H1 (cell line): ENCODE results near the gene CIRBP. TPM values are rescaled to one million over a fixed set of nuclear protein-coding genes. Genes with fewer than 3 reads are reported as not detected.

Experiments used
- CTCF ChIA-PET: fragments of 300-600 bp; sonication (Branson Sonifier 250); formaldehyde crosslinking; loops from one replicate; lab custom pipeline; 2021; ENCODE audit not compliant: partially characterized antibody; lab: Charles Lee
- POLR2A ChIA-PET: fragments of 300-600 bp; sonication (Branson Sonifier 250); formaldehyde crosslinking; loops from one replicate; lab custom pipeline; 2021; ENCODE audit warnings: inconsistent platforms; ENCODE audit not compliant: partially characterized antibody; lab: Charles Lee
- DNase-seq, 2 experiments: peaks; one replicate each; pipeline versions ENCODE4 v3.0.0 to v3.0.0-alpha.2; 2010 to 2022; ENCODE audit warnings: low spot score in 2 of 2, low read depth in 1 of 2, mixed read lengths in 1 of 2
- FAIRE-seq: peaks from 2 replicates; lab custom pipeline; 2011; peaks lifted over from hg19 to GRCh38; lab: Jason Lieb, UNC
- H2AFZ ChIP-seq: 2 replicates; pipeline ENCODE4 v1.8.1; 2012; ENCODE audit warnings: low read length, inconsistent platforms
- H2AK5ac ChIP-seq: 2 replicates; pipeline ENCODE4 v1.6.1; 2013; ENCODE audit warnings: low read depth, low read length
- H2BK120ac ChIP-seq: replicated peaks from 2 replicates; pipeline ENCODE3; 2013; ENCODE audit warnings: low read depth, low read length, inconsistent platforms
- H2BK12ac ChIP-seq: 2 replicates; pipeline ENCODE4 v1.6.1; 2013; ENCODE audit warnings: low read depth, low read length
- H2BK15ac ChIP-seq: 2 replicates; pipeline ENCODE4 v1.6.1; 2013; ENCODE audit warnings: low read length
- H2BK20ac ChIP-seq: 2 replicates; pipeline ENCODE4 v1.6.1; 2013; ENCODE audit warnings: low read length
- H2BK5ac ChIP-seq: 2 replicates; pipeline ENCODE4 v1.6.1; 2013; ENCODE audit warnings: low read depth, low read length
- H3K14ac ChIP-seq: 2 replicates; pipeline ENCODE4 v1.6.1; 2013; ENCODE audit warnings: inconsistent platforms; ENCODE audit not compliant: insufficient read length
- H3K18ac ChIP-seq: 2 replicates; pipeline ENCODE4 v1.6.1; 2013; ENCODE audit warnings: low read length; ENCODE audit errors: extremely low read depth
- H3K23ac ChIP-seq: 2 replicates; pipeline ENCODE4 v1.6.1; 2013; ENCODE audit warnings: inconsistent platforms; ENCODE audit not compliant: insufficient read length
- H3K23me2 ChIP-seq: 2 replicates; pipeline ENCODE4 v1.6.1; 2013; ENCODE audit warnings: low read depth, low read length
- H3K27ac ChIP-seq: 2 replicates; pipeline ENCODE4 v1.6.1; 2011; ENCODE audit warnings: low read depth, low read length, inconsistent platforms
- H3K27me3 ChIP-seq, 4 experiments: replicated peaks in 1 of 4; 1 replicate in 1 of 4; 2 replicates in 3 of 4; pipeline versions ENCODE4 v1.6.1 to v1.8.1; 2011 to 2013; ENCODE audit warnings: low read length in 3 of 4, mild to moderate bottlenecking in 3 of 4, inconsistent platforms in 2 of 4, mixed read lengths in 2 of 4, moderate library complexity in 1 of 4; ENCODE audit not compliant: control insufficient read depth in 3 of 4, insufficient read depth in 3 of 4; ENCODE audit errors: extremely low read depth in 1 of 4
- H3K36me3 ChIP-seq, 4 experiments: 2 replicates each; pipeline versions ENCODE4 v1.6.1 to v1.8.1; 2011 to 2013; ENCODE audit warnings: mild to moderate bottlenecking in 4 of 4, low read length in 3 of 4, moderate library complexity in 2 of 4, control low read depth in 1 of 4, inconsistent platforms in 1 of 4; ENCODE audit not compliant: insufficient read depth in 4 of 4, control insufficient read depth in 2 of 4
- H3K4ac ChIP-seq: replicated peaks from 2 replicates; pipeline ENCODE3; 2013; ENCODE audit warnings: low read length, low read depth, mixed read lengths, inconsistent platforms; ENCODE audit not compliant: insufficient read length
- H3K4me1 ChIP-seq, 4 experiments: replicated peaks in 1 of 4; 1 replicate in 1 of 4; 2 replicates in 3 of 4; pipeline versions ENCODE4 v1.6.1 to v1.8.1; 2011 to 2013; ENCODE audit warnings: low read length in 3 of 4, inconsistent platforms in 2 of 4, mixed read lengths in 1 of 4; ENCODE audit not compliant: insufficient read depth in 4 of 4, control insufficient read depth in 3 of 4
- H3K4me2 ChIP-seq, 2 experiments: 2 replicates each; pipeline versions ENCODE4 v1.6.1 to v1.8.1; 2011 to 2013; ENCODE audit warnings: low read depth in 2 of 2, low read length in 2 of 2, control low read depth in 1 of 2, inconsistent platforms in 1 of 2, mild to moderate bottlenecking in 1 of 2; ENCODE audit not compliant: insufficient read depth in 1 of 2
- H3K4me3 ChIP-seq, 4 experiments: fragments of 200-600, 300-600 bp in 1 of 4; sonication (generic), shearing (Covaris generic), sonication (Bioruptor Twin) in 1 of 4; 2 replicates each; pipeline versions ENCODE4 v1.5.1 to v1.8.1; 2011 to 2016; ENCODE audit warnings: low read length in 4 of 4, low read depth in 3 of 4, control low read depth in 2 of 4, inconsistent platforms in 2 of 4, mild to moderate bottlenecking in 2 of 4, mixed read lengths in 1 of 4, moderate library complexity in 1 of 4; ENCODE audit not compliant: insufficient read depth in 2 of 4; ENCODE audit errors: extremely low read depth in 1 of 4
- H3K56ac ChIP-seq: replicated peaks from 2 replicates; pipeline ENCODE3; 2013; ENCODE audit warnings: low read depth, mild to moderate bottlenecking, mixed read lengths, low read length, inconsistent platforms; ENCODE audit not compliant: insufficient read length
- H3K79me1 ChIP-seq: 2 replicates; pipeline ENCODE4 v1.6.1; 2013; ENCODE audit warnings: low read depth, low read length, control low read depth
- H3K79me2 ChIP-seq, 2 experiments: 2 replicates each; pipeline versions ENCODE4 v1.6.1 to v1.8.1; 2012 to 2013; ENCODE audit warnings: low read length in 2 of 2, mild to moderate bottlenecking in 2 of 2, inconsistent platforms in 1 of 2; ENCODE audit not compliant: insufficient read depth in 2 of 2, control insufficient read depth in 1 of 2
- H3K9ac ChIP-seq, 4 experiments: replicated peaks in 1 of 4; 1 replicate in 1 of 4; 2 replicates in 3 of 4; pipeline versions ENCODE4 v1.6.1 to v1.8.1; 2011 to 2013; ENCODE audit warnings: low read depth in 3 of 4, low read length in 3 of 4, control low read depth in 2 of 4, mild to moderate bottlenecking in 2 of 4, moderate library complexity in 2 of 4, inconsistent platforms in 1 of 4; ENCODE audit errors: extremely low read depth in 1 of 4
- H3K9me3 ChIP-seq, 2 experiments: 2 replicates each; pipeline versions ENCODE4 v1.6.1 to v1.8.1; 2012 to 2013; ENCODE audit warnings: mild to moderate bottlenecking in 2 of 2, moderate library complexity in 2 of 2, control low read depth in 1 of 2, inconsistent platforms in 1 of 2, low read depth in 1 of 2, low read length in 1 of 2, mixed read lengths in 1 of 2; ENCODE audit not compliant: insufficient read depth in 2 of 2
- H4K20me1 ChIP-seq, 2 experiments: replicated peaks in 1 of 2; 2 replicates each; pipeline versions ENCODE3 to v1.8.1; 2011 to 2013; ENCODE audit warnings: inconsistent platforms in 2 of 2, low read length in 2 of 2, mild to moderate bottlenecking in 1 of 2; ENCODE audit not compliant: insufficient read depth in 2 of 2, control insufficient read depth in 1 of 2
- H4K5ac ChIP-seq: 2 replicates; pipeline ENCODE4 v1.6.1; 2013; ENCODE audit warnings: low read length, low read depth, mixed read lengths, inconsistent platforms; ENCODE audit not compliant: insufficient read length
- H4K8ac ChIP-seq: 2 replicates; pipeline ENCODE4 v1.8.0; 2013; ENCODE audit warnings: mild to moderate bottlenecking, moderate library complexity, low read length, inconsistent platforms; ENCODE audit not compliant: insufficient read depth; ENCODE audit errors: extremely low read depth
- H4K91ac ChIP-seq: replicated peaks from 2 replicates; pipeline ENCODE3; 2013; ENCODE audit warnings: low read length, mixed read lengths, inconsistent platforms; ENCODE audit not compliant: insufficient read length
- GABPA ChIP-seq: IDR thresholded peaks from 2 replicates; pipeline ENCODE4 v1.6.1; 2011; ENCODE audit warnings: mild to moderate bottlenecking, low read length, moderate library complexity, borderline replicate concordance; ENCODE audit not compliant: insufficient read depth
- JUND ChIP-seq: IDR thresholded peaks from 2 replicates; pipeline ENCODE4 v1.6.1; 2011; ENCODE audit warnings: mild to moderate bottlenecking, improper control_type of control experiment, low read length
- MAFK ChIP-seq: IDR thresholded peaks from 2 replicates; pipeline ENCODE4 v1.6.1; 2012; ENCODE audit warnings: low read depth, mild to moderate bottlenecking, improper control_type of control experiment, low read length
- NRF1 ChIP-seq: IDR thresholded peaks from 2 replicates; pipeline ENCODE4 v1.6.1; 2011; ENCODE audit warnings: mild to moderate bottlenecking, low read depth, low read length, improper control_type of control experiment
- SAP30 ChIP-seq: fragments of 300-600 bp; sonication (generic); IDR thresholded peaks from 2 replicates; pipeline ENCODE4 v1.7.1; 2012; ENCODE audit warnings: low read length, moderate library complexity, mild to moderate bottlenecking, inconsistent platforms; ENCODE audit not compliant: insufficient read depth, insufficient replicate concordance
- SIN3A ChIP-seq, 2 experiments: IDR thresholded peaks in 1 of 2; conservative IDR thresholded peaks in 1 of 2; 2 replicates each; pipeline ENCODE4 v1.6.1; 2011 to 2012; ENCODE audit warnings: low read length in 2 of 2, improper control_type of control experiment in 1 of 2, low read depth in 1 of 2, mild to moderate bottlenecking in 1 of 2
- TAF7 ChIP-seq: optimal IDR thresholded peaks from 2 replicates; pipeline ENCODE3; 2011; ENCODE audit warnings: low read depth, mild to moderate bottlenecking, inconsistent platforms, low read length, moderate library complexity, borderline replicate concordance
- WGBS, 2 experiments: shearing (Covaris generic) in 1 of 2; methylation state at CpG; one replicate each; pipeline versions ENCODE4 v1.1.6 to v1.1.7; 2013 to 2015; ENCODE audit warnings: low lambda C conversion rate in 2 of 2, mixed read lengths in 2 of 2, inconsistent platforms in 1 of 2, low coverage in 1 of 2, missing lambda C conversion rate in 1 of 2; ENCODE audit not compliant: insufficient replicate concordance in 2 of 2, insufficient coverage in 1 of 2, insufficient read length in 1 of 2; ENCODE audit errors: extremely low coverage in 1 of 2, missing lambda C conversion rate in 1 of 2; 5-methylcytosine and 5-hydroxymethylcytosine counted together
- polyA plus RNA-seq, 7 experiments: library from polyadenylated mRNA; depleted of rRNA in 3 of 7; stranded (reverse) in 5 of 7; unstranded in 2 of 7; fragments of >200 nt in 5 of 7; fragments of 200-250 nt in 2 of 7; gene quantifications; 1 replicate in 5 of 7; 2 replicates in 1 of 7; 4 replicates in 1 of 7; pipeline versions ENCODE4 v1.2.1 to v1.2.3, GENCODE V29; 2011 to 2013; ENCODE audit warnings: missing spikeins in 2 of 7, mixed read lengths in 2 of 7
- total RNA-seq: library from RNA; stranded (reverse); fragmentation: NEBNext Ultra II Directional; extraction: Animal tissue kit (Norgen Biotek cat#: 25700); gene quantifications from 2 replicates; pipeline ENCODE4 v1.2.1, GENCODE V29; 2021

CIRBP gene
- total and polyA plus RNA-seq, 2 of the 8 experiments (the other 6 are each of a cell fraction or from before 2014, with no cell fraction given) = 175 to 199 TPM

GRCh38 chr19:1235625-1236538 lies 33.2 kb upstream of the CIRBP start:
- Histone ChIP-seq H4K20me1 (peaks cover 2 to 21% of the 10 kb centered on the region in 2 experiments), H4K91ac (no peak overlapping the region), H3K4ac (peak overlapping the region; percentile 94), H3K9me3 (no peaks in the 10 kb centered on the region), H2AK5ac (no peak overlapping the region), H2BK120ac (no peak overlapping the region), H2BK15ac (no peak overlapping the region), H3K4me3 (peak overlapping the region; percentile 33 to 67 (median 43); a peak in 6 of 8 replicates), H3K27ac (no peak overlapping the region), H4K8ac (peak overlapping the region; percentile 79; the same call in 1 of the 2 replicates), H3K36me3 (peaks cover 4 to 33% (median 7%) of the 10 kb centered on the region in 4 experiments; a peak in 5 of 8 replicates), H3K79me1 (0 out of 2 replicates have a peak, but pooled peaks cover 3% of the 10 kb centered on the region), H3K4me1 (peaks cover 0 to 11% (median 9%) of the 10 kb centered on the region in 4 experiments; a peak in 5 of 7 replicates), H3K23me2 (peaks cover 10% of the 10 kb centered on the region; the same call in 1 of the 2 replicates), H3K23ac (no peak overlapping the region), H3K18ac (no peak overlapping the region; the same call in 1 of the 2 replicates), H2BK20ac (no peak overlapping the region), H2BK5ac (no peak overlapping the region), H2BK12ac (no peak overlapping the region), H3K56ac (no peak overlapping the region), H3K79me2 (no peaks in the 10 kb centered on the region; a peak in 1 of 4 replicates), H3K9ac (no peak overlapping the region), H3K27me3 (no peaks in the 10 kb centered on the region), H4K5ac (no peak overlapping the region), H3K4me2 (peak overlapping the region; percentile 56 to 82), H2AFZ (no peak overlapping the region), H3K14ac (no peak overlapping the region)
- ChIA-PET CTCF (interaction anchor here (0.7 to 2.3 kb wide), 6 partner anchors 9 to 123 kb away, joined by 3 to 10 read pairs (median 4); no protein-coding TSS in a partner anchor), POLR2A (interaction anchor here (0.8 to 2.8 kb wide), 10 partner anchors 11 to 151 kb away, joined by 3 to 8 read pairs (median 4); partner anchors contain the start of gene CIRBP)
- no peak for DNase-seq
- WGBS, 2 experiments = 89% methylated on average over 38 of the region's 39 CpGs; no CpG with 5 or more reads in 1 of the 2 experiments
- no peak for FAIRE-seq
- TF ChIP-seq TAF7 (no peak), SAP30 (no peak), NRF1 (no peak), MAFK (no peak), JUND (no peak), GABPA (0 out of 2 replicates have a peak, but pooled peaks have one; percentile 46), SIN3A (conservative IDR thresholded peaks at IDR 0.05 in 1 of 2, IDR thresholded peaks at IDR 0.05 in 1 of 2; ENCODE audit: low read depth in 1 of 2, low read length in 2 of 2) (no peak)
